ENCODE results near the gene CDHR3.
A peak's percentile ranks its signal among the peaks of the same experiment; 100 is the strongest.

The CDHR3 gene

DNA sequence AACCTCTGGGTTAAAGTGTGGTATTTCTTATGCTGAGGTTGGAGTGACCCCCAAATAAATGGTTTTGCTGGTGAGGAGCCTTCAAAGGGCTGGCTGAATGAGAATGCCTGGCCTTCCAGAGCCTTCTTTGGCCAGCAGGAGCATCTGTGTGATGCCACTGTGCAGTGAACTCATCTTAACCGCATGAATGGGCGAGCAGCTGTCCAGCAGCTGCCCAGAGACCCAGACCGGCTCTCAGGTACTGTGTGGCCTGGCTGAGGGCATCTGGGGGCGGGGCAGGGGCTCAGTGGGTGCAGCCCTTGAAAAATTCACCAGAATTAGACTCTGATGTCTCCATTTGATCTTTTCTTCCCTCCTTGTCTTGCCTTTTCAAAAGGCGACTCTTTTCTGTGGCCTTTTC is 90.0 kb downstream of the CDHR3 start:
- no peak for DNase-seq

DNA sequence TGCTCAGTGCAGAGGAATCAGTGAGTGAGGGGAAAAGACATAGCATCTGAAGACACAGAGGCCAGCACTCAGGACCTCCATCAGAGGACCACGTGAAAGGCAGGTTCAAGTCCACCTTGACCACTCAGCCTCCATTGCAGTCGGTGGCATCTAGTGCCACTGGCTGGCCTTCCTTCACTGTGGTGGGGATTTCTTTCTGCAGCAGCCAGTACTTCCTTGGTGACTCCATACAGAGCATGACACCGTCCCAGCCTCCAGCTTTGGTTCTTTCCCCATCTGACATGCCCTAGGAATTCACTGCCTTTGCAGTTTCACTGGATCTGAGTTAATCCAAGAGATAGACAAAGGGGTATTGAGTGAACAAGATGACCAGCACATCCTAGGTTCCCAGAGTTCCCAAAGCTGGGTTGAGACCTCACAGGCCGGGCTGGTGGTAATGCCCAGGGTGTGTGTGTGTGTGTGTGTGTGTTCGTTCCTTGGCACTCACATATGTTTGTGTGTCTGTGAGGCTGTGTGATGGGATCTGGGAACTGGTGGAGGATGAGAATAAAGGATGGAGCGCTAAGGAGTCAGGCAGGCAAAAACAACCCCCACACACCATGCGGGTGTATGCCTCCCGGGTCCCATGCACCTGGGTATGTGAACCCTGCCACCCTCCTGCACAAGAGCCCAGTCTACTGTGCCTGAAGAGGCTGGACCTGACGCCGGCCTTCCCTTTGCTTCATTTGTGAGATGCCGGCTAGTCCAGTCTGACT is 91.3 kb downstream of the CDHR3 start:
- DNase-seq: no peak

DNA sequence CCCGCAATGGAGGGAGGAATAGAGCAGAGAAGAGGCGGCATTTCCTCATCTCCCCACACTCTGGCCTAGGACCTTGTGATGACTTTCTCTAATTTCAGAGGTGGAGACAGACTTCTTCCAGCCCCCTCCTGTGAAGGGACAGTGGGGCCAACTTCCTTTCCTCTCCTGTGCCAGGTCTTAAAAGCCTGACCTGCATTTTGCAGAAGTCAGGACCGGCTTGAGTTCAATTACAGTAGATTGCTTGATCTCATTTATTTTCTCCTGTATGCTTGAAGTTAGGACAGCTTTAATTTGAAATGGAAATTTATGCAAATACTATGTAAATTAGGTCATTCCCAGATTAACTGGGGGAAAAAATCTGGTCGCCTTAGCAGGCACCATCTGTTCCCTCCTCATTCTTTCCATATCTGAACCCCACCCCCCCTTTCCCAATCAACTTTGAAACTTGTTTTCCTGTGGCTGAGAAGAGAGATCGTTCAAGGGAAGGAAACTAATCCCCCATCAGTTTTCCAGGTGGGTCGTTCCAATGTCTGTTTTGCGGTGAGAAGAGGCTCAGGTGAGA is 92.0 kb downstream of the CDHR3 start:
- no peak for DNase-seq

DNA sequence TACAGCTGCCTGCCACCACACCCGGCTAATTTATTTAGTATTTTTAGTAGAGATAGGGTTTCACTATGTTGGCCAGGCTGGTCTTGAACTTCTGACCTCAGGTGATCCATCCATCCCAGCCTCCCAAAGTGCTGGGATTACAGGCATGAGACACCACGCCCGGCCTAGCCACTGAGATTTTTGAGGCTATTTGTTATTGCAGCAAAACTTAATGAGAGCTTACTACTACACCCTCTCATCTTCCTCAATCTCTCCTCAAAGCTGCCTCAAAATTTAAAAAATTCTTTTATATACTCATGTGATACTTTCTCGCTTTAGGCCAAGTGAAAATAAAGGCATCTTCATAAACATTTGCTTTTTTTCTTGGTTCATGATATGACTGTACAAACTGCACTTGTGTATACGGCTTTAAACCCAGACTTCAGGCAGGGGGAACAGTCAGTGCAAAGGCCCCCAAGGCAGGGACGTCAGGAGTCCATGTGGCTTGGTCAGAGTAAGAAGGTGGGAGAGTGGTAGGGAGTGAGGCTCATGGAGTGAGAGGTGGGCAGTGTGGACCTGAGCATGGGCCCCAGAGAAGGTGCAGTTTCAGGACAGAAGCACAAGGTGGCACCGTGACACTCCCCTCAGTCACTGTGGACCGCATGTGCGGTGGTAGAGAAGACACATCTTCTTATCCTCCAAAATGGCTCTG is 93.6 kb downstream of the CDHR3 start:
- DNase-seq: peak; percentile 65

DNA sequence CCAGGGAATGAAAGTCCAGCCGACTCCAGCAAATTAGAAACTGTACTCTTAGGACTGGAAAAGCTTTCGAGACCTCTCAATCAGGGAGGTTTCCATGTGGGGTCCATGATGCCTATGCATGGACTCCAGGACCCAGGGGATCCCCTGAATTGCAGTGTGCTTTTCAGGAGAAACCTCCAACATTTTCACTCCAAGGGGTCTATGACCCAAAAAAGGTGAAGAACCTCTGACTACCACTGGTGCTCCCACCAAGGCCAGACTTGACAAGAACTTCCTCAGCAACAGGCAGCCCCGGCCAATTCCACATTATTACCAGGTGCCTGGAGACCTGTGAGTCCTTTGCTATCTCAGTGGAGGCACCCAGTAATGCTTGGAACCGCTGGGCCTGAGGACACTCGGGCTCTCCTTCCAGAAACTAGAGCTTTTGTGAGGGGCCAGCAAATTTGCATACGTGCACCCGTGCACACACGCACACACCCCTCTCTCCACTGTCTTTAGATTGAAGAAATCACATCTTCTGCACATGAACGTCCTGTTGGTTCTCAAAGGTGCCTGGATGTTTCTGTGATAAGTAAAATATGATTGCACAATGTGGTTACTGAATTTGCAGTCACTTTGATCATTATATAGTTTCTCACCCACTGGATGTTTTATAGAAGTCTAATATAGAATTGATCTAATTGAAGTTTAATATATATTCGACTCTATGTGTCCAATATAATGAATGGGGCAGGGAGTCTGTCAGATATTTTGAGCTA is 94.3 kb downstream of the CDHR3 start:
- DNase-seq: no peak

DNA sequence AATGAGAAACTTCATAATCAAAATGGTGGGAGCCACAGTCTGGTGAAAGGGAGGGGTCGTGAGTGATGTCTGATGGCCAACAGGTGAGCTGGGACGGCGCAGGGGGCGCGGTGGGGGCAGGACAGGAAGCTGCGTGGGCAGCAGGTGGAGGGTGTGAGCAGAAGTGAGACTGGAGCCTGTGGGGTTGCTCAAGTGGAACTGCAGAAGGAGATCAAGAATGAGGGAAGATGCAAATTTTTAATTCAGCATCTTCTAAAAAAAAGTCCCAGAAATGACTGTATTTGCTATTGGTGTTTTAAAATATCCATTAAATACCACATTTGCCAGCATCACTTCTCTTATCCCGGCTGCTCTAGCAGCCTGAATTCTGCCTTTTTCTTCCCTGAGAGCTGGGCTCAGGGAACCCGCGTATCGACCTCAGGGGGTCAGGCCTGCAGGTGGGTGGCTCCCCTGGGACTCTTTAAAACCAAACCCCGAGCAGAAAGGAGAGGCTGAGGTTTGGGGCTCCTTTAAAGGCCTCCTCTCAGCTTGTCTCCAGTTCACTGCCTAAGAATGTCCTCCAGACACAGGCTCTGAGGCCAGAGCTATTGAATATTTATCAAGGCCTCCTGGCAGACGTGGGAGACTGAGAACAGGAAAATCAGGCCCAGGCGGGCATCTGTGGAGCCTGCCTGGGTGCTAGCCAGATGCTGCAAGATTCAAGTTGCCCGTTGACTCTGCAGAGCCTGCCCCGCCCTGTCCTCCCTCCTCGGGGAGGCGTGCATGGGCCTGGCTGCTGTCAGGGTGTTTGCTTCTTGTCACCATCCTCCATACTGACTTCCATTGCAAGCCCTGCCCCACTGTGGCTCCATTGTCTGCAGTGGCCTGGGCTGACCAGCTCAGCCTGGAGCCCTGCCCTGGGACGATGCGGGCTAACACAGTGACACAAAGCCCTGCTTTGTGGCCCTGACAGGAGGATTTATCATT is 95.2 kb downstream of the CDHR3 start:
- peak; percentile 88 for DNase-seq

DNA sequence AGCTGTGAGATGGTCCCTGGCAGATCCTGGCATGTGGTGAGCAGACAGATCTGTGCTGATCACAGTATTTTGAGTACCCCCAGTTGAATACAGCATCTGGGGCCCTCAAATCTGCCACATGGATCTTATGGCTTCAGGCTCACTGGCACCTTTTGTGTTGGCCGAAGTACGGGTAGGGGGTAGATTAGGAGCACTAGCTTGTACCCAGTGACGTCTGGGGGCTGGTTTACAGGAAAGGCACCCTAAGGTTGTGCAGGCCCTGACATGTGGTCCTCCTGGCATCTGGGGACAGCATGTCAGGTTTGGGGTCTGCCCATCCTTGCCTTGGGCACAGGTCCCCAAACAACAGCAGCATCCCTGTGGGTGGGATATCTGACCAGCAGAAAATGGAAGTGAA is 95.9 kb downstream of the CDHR3 start:
- DNase-seq: no peak

DNA sequence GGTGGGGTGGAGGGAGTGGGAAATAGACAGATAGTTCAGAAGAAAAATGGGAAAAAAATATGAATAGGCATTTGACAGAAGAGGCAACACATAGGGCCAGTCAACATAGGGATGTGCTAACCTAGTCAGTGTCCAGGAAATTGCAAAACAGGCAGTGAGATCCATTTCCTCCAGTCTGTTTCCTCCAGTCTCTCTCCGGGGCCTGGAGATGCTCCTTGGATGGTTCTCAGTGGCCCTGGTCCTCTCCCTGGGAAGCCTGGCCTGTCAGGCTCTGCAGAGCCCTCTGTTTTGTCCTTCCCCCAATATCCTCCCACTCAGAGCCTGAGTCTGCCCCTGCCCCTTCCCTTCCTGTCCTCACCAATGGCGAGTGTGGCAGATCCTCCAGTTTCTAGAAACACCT is 96.5 kb downstream of the CDHR3 start:
- no peak for DNase-seq

DNA sequence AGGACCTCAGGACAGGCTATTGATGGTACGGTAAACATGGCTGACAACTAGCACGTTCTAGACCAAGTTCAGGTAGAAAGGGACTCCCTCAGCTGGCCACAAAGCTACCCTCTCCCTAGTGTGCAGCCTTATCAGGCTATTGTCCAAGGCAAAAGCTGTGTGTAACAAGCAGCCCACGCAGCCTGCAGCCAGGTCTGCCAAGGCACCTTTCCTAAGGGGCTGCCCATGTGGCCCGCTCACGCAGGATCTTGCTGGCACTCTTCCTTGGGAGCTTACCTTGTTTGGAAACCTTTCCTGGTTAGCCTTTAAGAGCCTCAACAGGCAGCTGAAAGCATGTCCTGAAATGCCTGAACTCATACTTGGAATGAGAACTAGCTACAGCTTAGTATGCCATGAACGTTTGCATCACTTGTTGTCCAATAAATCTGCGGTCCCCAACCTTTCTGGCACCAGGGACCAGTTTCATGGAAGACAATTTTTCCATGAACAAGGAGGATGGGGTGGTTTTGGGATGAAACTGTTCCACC is 97.4 kb downstream of the CDHR3 start:
- DNase-seq: no peak

DNA sequence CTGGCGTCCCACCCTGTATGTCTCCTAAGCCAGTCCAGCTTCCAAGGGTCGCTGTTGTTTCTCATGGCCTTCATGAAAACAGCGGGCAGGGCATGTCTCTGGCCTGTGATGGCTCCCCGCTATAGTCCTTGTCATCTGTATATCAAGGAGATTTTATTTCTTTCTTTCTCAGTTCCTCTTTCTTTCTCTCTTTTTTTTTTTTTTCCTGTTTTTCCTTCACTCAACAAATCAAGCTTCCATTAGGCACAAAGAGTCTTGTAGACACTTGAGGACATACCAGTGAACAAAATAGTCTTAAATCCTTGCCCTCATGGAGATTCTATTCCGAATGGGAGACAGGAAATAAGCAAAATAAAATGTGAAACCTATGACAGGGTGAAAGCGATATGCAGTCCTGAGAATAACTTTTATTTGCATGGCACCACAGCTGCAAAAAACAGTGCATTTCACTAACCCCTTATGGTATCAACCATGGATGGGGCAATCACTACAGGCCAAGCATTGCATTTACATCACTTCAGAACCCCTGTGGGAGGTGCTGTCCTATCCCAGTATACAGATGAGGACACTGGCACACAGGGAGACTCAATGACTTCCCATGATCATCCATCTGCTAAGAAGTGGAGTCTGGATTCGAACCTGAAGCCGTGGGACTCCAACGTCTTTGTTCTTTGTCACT is 98.4 kb downstream of the CDHR3 start:
- DNase-seq: no peak

DNA sequence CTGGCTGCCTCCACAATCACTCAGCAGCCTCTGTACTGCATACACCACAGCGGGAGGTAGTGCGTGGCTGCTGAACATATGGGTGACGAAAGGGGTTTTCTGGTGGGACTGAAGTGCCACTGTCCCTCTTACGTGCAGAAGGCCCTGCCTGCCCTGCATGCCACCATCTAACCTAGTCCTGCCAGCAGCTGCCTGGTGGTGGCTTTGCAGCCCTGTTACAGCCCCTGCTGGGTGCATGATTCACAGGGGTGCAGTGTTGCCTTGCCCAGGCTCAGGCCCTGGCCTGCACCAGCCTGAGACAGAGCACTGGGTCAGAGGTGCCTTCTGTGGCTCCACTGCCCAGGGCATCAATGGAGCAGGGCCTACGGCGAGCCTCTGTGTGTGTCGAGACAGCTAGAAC is 98.9 kb downstream of the CDHR3 start:
- no peak for DNase-seq

DNA sequence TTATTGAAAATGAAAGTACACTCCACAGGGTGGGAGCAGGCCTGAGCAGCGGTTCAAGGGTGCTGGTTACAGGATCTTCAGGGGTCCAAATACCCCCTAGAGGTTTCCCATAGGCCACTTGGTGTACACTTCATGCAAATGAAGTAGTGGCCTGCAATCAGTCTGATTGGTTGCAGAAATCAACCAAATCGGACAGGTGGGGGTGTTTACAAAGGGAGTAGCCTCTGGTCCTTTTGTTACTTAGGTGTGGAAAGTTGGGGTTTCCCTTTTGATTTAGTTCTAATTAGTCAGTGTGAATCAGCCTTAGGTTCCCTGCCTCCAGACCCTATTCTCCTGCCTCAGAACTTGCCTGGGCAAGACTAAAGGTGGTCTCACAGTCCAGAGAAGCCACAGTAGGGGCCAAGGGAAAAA is 99.5 kb downstream of the CDHR3 start:
- no peak for DNase-seq

DNA sequence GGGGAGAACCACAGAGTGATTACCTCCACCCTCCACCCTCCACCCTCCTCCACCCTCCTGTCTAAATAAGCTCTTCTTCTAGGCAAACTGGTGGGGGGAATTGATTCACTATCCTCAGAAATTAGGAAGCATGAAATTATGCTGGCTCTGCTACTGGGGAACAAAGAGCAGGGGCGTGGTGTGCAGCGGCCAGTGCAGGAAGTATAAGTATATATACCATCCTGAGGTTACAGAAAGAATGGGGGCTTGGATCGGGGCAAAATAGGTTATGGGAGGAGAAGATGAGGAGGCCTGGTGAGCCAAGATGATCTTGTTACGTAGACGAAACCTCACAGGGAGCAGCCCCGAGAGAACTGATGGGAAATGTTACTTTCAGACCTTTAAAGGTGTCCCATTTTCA is 100.0 kb downstream of the CDHR3 start:
- DNase-seq: no peak

DNA sequence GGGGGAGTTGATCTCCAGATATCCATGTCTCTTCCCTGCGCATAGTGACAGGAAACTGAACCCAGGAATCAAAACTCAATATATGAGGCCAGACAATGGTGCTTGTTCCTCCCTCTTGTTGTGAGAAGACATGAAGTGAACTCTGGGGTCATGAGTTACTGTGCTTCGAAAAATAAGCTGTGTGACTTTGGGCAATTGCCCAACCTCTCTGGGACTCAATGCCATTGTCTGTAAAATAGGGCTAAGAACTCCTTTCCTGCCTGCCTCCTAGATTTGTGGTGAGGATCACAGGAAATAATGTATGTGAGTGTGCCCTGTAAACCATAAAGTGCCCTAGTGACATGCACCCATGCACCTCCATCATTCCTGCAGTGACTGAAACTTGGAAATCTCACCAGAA is 100.6 kb downstream of the CDHR3 start:
- no peak for DNase-seq

DNA sequence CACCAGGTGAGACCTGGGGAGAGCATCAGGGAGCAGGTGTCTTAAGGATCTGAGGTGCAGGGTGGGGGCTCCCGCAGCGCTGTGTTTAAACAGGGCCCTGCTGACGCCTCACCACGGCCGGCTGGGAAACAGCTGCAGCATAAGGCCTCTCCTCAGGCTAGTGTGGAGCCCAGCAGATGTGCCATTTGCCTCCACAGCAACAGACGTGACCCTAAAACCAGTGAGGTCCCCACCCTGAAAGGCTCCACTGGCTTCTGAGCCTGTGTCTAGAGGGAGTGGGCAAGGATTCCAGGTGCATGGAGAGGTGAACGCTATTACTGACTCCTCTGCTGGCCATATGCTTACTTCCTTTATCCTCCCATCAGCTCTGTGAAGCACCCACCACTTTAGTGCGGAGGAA is 101.3 kb downstream of the CDHR3 start:
- no peak for DNase-seq

DNA sequence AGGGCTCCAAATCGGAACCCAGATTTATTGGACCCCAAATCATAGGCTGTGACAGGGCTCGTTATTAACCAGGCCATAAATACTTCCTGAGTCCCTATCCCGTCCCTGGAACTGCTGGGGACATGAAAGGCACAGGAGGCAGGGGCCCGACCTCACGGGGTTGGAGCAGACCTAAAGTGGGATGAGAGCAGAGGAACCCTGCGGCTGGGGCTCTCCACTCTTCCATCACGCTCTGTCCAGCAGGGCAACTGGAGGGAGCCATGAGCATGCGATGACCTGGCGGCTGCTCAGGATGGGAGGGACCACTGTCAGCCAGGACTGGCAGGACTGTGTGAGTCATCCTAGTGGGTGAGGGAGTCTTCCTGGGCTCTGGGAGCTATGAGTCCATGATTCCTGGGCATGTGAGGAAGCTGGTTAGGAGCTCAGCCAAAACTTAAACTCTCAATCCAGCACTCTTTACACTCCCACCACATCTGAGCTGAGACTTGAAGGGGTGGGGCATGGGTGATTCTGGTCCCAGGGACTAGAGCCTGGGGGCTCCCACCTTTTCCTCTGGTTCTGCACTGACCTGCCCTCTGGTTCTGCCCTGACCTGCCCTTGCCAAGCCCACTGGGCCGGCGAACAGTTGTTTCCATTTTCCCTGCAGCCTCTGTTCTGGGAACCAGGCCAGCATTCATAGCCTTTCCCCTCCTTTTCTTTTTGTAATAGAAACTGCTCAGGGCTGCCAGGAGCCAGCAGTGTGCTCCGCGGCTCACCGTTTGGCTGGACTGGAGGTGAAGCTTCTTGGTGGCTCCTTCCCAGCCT is 101.9 kb downstream of the CDHR3 start:
- DNase-seq: peak; percentile 95

DNA sequence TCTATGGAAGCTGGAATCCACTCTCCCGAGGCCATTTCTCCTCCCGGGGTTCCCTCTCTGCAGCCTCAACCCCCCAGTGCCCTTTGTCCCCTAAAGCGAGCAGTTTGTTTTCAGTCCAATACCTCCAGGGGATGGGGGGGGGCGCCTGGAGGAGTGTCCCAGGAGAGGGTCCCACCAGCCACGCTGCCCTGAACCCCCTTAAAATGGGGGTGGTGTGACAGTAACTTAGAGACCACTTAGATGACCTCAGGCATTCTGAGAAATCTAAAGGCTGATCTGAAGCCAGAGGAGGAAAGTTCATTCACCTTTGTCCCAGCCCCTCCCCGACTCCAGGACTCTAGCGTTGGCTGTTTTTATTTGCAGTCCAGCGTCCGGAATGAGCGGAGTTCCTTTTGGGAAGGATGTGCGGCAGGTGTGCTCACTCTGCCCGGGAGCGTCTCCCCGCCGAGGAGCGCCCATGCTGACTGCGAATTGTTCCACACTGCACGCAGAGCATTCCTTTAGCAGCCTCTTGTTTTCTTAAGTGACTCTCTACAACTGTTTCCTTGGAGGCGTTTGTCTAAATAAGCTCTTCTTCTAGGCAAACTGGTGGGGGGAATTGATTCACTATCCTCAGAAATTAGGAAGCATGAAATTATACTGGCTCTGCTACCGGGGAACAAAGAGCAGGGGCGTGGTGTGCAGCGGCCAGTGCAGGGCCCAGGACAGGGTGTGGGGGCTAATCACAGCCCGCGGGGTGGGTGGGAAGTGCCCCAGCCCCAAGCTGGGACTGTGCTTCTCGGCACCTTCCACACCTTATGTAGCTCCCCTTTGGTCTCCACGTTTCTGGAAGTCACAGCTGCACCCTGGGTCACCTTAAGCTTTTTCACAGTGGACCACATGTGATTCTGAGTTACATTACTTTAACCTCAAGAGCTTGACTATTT is 102.8 kb downstream of the CDHR3 start:
- DNase-seq: no peak

DNA sequence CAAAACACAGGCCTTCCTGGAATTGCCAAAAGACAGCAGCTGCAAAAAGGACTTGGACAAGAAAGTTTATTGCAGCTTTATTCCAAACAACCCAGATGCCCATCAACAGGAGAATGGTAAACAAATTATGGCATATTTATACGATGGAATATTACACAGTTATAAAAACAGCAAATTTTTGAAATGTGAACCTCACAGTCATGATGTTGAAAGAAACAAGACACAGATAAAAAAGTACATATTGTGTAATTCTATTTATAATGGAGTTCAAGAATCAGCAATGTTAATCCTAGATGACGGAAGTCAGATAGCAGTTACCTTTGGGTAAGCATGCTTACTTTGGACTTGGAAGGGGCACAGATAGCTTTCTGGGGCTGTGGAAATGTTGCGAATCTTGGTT is 104.6 kb downstream of the CDHR3 start:
- no peak for DNase-seq

DNA sequence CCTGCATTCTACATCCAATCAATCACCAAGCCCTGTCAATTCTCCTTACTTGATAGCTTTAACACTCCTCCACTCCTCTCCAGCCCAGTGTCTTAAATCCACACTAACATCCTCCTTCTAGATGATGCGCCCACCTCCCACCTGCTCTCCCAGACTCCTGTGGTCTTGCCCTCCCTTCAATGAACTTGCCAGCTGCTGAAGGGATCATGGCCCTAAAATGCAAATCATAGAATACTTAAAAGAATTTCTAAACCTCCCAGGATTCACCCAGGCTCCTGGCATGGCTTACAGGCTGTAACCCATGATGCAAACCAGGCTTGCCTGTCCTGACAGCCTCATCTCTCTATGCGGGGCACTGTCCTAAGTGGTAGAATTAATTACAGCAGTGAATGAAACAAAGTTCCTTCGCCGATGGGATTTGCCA is 105.5 kb downstream of the CDHR3 start:
- no peak for DNase-seq

DNA sequence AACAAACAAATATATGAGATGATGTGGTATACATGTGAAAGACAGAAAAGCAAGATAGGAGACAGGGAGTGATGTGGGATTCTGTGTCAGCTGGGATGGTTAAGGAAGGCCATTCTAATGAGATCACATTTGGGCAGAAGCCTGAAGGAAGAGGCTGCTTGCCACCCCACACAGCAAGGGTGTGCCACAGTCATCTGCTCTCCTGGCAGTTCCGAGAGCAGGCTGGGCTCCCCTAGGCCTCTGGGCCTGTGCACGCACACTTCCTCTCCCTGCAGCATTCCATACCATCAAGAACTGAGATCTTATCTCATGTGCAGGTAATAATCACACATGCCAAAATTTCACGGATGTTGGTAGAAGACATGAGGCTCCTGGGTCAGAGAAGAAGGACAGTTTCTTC is 105.9 kb downstream of the CDHR3 start:
- peak; percentile 78 for DNase-seq
